ENCODE data around the gene USF2.

GRCh38 chr19:35253316-35254286 is 15.2 kb upstream of the USF2 start:
- no peak for TF ChIP-seq POLR2AphosphoS5 (IDR thresholded peaks at IDR 0.05)
- TF ChIP-seq CTCF (IDR thresholded peaks at IDR 0.05; ENCODE audit: poor library complexity, severe bottlenecking), result no peak
- TF ChIP-seq REST (IDR thresholded peaks at IDR 0.05; ENCODE audit: borderline replicate concordance), result no peak

Data from neural cell (in vitro differentiated cells).